NCI-H69 (cell line): Measurements from ENCODE around the gene F13A1.
"Not testable (repeated sequence)": the region's sequence is repeated elsewhere in the genome, so short reads cannot be mapped to it uniquely, and the experiment has no call there.

Experiments used
- DNase-seq: peaks from one replicate; lab custom pipeline; 2025; lab: John Stamatoyannopoulos, UW

F13A1 gene

DNA sequence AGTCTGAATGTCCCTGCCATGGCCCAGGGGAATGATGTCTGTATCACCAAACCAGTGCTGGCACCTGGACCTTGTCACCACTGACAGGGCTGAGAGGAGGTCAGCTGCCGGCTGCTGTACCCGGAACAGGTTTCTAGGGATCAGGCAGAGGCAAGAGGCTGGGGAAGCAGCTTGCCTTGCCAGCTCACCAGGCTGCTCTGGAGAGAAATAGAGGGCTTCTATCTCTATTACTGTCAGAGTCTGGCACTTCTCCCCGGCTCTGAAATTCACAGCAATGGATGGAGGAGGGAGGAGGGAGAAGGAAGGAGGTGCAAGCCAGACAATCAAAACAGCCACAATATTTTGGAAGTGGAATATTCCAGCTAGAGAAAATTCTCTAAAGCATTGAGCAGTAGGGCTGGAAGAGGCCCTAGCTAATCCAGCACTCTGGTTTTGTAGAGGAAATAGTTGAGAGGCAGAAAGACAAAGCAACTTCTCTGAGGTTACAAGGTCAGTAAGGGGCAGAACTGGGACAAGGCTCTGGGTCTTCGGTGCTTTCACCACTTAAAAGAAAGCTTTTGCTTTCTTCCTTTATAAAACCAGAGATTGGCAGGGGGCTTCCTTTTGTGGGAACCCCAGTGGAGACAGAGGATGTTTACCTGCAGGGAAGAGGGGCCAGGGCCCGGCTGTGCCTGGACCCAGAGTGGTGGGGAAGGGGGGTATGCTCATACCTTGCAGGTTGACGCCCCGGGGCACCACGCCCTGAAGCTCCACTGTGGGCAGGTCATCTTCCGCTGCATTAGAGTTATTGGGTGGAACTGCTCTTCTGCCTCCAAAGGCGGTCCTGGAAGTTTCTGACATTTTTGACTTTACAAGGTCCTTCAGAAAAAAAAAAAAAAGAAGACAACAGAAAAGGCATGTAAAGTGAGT is 2.4 kb downstream of the F13A1 start:
- no peak for DNase-seq

DNA sequence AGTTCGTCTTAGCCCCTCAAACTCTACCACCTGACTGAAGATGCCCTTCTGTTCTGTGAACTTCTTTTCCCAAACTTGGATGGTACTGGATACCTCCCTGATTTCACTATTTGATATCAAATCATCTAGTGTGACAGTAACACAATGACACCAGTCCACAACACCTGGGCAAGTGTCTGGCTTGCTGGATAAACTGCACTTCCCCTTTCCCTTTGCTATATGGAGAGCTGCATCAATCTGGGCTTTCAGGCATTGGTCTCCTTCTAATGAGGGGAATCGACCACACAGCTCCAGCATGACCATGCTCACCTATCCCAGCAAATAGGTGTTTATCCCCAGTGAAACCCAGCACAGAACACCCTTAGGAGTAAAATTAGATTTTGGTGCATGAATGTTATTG is 3.1 kb downstream of the F13A1 start:
- no peak for DNase-seq

DNA sequence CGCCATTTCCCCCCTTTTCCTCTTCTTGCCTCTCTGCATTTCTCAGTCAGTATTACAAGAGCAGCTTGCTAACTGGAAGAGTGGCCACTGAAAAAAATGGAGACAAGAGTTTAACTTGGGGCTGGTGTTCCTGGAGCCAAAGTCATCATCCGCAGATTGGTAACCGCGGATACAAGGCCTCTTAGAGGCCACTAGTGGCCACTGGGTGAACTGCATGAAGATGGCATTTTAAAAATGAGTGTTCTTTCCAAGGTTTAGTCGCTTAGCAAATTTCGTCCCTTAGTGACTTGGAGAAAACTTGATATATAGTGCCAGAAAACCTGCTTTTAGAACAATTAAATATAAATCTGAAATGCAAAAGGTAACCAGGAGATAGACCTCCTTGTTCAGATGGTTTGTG is 4.8 kb downstream of the F13A1 start:
- DNase-seq, result peak; percentile 40

DNA sequence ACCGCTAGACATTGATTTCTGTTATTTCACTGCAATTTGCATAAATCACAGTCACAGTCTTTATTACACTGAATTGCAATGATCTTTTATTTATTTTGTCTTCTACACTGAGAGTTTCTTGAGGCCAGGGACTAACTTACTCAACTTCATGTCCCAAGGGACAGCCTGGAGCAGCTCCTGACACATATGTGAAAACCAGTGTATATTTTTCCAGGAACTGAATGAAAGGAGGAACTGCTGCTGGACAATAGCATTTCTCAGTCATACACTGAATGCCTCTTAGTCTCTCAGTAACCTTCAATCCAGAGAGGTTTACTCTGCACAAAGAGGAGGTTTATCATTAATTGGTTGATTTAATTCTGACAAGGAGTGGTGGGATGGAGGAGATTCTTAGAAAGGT is 5.9 kb downstream of the F13A1 start:
- DNase-seq, result no peak

DNA sequence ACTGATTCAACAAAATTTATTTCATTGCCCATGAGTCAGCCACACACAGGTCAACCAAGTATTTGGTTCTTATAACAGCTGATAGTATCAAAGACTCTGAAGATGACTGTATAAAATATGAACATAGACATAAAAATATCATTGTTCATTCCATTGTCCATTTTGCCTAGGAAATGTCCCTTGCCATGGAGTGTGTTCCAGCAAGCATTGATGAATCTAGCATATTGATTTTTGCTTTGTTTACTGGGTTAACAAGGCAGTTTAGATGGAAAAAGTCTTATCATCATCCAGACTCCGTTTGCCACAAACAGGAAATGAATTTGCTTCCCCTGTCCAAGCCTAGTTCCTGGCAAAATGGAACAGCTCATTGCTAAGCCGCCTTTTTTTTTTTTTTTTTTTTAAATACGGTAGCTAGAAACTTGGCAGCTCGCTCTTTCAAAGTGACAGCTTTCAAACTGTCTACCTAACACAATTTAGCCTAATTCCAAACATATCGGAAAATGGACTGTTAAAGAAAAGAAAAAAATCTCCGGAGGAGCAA is 7.5 kb downstream of the F13A1 start:
- no peak for DNase-seq

DNA sequence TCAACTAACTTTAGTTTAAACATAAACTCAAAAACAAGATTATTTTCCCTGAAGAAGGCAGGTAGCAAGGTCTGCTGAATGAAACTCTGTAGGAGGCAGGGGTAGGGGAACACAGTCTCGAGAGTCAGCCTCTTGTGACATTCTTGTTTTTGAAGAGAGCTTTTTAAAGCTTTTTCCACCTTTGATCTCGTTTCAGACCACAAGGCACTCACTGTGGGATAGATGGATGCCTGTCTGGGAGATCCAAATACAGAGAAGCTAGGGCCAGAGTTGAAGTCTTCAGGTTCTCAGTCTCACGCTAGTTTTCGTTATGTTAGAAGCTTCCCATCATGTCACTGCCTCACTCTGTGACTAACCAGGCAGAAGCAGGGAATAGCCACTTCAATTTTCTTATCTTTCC is 14.9 kb downstream of the F13A1 start:
- no peak for DNase-seq

DNA sequence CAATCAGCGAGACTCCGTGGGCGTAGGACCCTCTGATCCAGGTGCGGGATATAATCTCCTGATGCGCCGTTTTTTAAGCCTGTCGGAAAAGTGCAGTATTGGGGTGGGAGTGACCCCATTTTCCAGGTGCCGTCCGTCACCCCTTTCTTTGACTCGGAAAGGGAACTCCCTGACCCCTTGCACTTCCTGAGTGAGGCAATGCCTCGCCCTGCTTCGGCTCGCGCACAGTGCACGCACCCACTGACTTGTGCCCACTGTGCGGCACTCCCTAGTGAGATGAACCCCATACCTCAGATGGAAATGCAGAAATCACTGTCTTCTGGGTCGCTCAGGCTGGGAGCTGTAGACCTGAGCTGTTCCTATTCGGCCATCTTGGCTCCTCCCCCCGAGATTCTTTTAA is 20.1 kb downstream of the F13A1 start:
- DNase-seq, result not testable (repeated sequence)

DNA sequence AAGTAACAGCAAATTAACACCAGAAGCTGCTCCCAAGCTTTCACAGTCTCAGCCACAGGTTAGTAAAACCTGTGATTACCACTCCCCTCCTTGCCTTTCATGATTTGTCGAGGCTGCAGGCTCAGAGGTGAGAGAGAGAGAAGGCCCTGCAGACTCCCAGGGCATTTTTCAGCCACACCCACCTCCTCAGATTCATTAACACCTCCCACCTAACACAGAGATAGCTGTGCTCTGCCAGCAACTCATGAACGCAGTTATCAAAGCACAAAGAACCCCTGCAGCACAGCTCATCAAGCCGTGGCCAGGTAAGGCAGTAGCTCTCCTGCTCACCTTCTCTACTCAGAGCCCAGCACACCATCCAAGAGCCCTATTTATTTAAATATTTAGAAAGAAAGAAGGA is 27.1 kb downstream of the F13A1 start:
- no peak for DNase-seq

DNA sequence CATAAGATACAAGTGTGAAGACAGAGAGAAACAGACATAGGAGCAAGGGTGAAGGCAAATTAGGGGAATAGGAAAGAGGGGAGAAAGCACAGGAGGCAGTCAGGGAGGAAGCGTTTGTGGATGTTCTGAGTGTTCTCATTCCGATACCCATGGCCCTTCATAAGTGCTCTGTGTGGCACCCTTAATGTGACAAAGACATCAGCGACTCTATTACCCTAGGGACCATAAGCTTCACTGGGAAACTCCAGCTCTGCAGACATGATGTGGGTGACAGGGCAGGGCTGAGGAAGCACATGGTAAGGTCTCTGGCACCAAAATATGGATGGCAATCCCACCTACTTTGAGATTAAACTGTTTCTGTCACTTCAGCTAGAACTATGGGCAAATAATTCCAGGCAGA is 33.0 kb downstream of the F13A1 start:
- DNase-seq, result no peak

DNA sequence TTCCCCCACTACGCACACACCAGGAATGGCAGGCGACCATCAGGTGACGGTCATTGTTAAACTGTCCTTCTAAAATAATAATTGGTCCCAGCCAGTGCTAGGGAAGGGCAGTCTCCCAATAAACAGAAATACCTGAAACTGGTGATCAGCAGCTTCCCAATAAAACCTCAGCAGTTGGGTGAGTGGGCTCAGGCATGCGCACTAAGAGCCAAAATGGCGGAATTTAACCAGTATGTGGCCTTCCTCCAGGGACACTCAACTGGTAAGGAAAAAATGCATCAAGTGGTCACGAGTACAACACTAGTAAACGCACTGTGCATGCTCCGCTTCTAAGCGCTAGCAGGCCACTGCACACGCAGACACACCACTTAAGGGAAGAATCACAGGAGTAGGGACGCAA is 34.8 kb downstream of the F13A1 start:
- DNase-seq, result no peak

DNA sequence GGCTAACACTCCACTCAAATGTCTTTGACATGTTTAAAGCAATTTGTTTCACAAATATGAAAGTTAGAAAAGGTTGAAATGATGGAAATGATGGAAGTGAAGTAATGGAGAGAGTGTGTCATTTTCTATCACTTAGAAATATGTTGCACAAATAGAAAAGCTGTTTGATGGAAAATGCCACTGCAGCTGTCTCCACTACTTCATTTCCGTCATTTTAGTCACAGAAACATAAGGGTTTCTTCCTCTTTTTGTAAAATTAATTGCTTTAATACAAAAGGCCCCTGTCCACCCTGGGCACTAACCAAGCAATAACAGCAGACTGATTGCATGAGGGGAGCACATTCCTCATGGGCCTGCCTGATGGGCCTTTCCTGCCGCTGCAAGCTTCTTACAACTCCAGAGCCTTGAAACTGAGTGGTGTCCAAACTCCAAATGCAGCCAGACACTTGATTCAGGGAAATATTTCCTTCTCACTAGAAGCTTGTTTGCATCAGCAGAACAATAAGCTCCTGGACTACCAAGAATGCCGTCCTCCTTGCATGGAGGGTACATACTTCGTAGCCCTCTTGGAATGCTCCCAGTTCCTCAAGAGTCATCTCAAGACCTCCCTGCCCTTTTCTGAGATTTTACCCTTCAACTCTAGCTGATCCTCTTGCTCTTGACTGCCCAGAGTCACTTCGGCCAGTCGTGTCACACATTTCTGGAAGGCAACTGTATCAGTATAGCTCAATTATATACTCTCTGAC is 36.1 kb downstream of the F13A1 start:
- no peak for DNase-seq

DNA sequence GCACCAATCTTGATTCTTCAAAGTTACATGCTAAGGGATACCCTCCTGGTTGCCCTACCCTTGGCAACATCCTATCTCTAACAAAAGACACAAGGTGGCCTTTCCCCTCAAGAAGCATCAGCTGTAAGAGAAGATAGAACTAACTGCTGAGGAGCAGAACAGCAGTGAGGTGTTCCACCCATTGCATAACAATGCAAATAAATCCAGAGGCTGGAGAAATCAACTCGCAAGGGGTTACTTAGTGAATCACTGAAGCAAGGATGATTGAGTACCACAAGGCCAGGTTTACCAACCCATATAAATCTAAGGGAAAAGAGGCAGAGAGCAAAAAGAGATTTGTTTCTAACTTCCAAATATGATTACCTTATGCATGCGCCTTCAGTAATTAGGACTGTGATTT is 36.7 kb downstream of the F13A1 start:
- DNase-seq, result no peak

DNA sequence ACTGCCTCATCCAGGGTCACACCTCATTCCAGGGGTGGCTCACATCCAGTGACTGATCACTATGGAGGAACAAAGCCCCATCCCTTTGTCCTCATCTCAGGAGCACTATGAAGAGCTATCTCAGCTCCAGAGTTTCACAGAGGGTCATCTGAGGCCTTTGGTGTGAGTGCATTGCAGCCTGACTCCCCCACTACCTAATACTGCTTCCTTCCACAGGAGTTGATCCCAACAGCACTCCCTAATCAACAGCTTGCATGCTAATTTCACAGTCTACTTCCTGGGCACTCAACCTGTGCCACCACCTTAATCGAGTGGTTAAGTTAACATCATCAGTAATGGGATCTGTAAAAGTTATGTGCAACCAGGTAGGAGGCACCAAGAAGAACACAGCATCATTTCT is 37.7 kb downstream of the F13A1 start:
- DNase-seq, result no peak

DNA sequence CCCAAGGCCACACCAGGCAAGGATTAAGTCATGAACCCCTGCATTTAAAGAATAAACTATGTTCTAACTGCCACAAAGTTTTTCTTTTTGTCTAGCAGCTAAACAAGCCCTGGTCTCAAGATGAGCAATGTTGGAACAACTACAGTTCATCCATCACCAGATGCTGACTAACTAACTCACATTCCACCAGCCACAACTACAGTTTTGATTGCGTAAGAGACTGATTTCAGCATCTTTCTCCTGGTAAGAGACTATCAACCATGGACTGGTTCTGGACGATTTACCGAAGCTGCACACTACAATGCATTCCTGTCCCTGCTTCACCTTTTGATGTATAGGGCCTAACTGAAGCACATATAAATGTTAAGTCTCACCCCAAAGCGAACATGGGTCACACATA is 43.0 kb downstream of the F13A1 start:
- DNase-seq, result no peak

DNA sequence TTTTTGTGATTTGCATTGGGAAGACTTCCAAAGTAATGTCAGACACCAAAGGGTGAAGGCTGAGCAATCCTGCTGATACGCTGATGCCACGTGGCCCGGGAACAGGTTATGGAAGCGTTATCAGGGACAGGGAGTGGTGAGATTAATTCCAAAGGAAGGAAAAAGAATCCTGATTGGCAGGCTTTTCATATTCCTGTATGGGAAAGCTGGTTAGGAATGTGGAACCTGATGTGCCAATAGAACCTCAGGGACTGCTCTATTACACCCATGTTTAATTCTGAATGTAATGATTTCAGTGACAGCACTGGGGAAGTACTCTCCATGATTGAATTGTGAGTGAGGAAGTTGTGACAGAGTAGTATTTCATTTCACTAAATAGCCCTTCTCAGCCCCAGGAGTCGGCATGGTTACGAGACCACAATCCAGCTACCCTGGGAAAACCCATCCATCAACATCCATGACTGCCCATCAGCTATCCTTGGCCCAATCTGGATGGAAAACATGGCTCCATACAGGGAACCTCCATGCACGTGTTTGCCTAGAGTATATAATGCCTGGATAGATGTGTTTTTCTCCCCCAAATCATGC is 49.4 kb downstream of the F13A1 start:
- DNase-seq, result no peak

DNA sequence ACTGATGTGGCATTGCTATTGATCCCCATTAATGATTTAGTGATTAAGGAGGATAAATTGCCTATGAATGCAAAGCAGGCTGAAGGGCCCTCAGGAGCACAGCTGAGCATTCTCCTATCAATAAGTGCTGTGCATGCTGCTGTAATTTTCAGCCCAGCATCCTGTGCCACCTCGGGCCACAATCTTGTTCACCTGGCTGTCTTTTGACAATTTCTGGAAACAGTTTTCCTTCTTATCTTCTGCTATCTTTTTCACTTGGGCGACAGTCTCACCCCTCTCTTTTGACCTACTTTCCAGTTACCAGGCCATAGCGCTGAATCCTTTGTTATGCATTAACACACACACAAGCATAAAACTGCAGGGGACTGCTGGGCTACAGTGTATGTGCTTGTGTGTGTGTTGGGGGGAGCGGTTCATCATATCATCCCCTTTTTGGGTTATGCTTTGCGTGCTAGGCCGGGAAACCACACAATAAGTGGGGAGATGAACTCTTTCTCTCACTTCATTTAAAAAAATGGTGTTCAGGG is 60.2 kb downstream of the F13A1 start:
- DNase-seq, result no peak

DNA sequence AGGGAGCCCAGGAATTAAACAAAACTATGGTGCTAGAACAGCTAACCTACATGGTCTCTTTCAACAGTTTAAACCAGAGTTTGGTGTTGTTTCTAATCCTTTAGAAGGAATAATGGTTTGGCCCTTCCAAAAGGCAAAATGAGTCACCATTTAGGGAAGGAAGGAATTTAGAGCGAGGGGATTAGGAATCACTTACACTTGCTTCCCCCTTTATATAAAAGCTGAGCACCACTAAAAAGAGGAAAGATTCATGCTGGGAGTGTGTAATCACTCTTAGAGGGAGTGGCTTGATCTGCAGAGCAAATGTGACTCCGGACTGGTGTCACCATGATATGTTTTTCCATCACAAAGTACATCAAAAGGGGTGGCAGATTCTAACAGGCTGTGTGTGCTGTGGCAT is 63.6 kb downstream of the F13A1 start:
- DNase-seq, result no peak

DNA sequence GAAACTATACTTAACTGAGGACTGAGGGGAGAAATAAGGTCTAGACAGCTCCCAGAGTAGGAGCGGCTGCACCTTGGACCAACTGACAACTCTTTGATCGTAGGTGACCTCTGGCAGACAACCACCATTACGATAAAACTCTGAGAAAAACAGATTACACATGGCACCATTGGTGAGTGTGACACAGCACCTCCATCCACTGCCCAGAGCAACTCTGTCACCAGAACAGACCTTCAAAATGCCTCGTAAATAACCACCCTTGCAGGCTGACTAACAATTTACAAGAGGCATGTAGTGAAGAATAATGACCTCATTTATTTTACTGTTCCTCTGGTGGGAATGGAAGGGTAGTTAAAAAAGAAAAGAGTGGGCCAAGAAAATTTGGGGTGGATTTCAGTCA is 64.2 kb downstream of the F13A1 start:
- DNase-seq, result no peak

DNA sequence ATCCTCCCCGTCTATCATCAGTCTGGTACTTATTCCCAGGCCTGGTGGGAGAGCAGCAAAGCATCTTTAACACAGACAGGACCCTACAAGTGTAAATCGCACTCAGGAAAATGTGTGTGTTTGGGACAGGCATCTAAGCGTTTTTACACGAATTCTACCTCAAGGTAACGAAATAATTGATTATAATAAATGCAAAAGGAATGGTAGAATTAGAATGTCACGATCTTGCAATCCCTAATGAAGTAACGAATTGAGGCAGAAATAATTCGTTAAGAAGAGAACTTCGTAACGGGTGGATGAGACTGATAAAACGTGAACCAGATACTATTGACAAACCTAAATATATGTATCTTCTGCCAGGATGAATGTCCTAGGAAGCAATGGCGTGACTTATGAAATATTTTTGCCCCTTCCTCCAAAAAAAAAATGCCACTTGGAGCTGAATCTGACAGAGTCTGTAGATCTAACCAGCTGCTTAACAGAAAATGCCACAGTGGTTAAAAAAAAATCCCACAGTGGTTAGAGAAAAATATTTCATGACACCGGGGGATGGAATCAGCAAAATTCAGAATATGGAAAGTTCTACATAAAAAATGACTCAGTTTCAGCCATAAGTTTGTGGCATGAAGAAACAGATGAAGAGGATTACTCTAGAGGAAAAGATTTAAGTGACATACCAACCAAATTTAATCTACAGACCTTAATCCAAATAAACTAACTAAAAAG is 68.7 kb downstream of the F13A1 start:
- DNase-seq, result no peak

DNA sequence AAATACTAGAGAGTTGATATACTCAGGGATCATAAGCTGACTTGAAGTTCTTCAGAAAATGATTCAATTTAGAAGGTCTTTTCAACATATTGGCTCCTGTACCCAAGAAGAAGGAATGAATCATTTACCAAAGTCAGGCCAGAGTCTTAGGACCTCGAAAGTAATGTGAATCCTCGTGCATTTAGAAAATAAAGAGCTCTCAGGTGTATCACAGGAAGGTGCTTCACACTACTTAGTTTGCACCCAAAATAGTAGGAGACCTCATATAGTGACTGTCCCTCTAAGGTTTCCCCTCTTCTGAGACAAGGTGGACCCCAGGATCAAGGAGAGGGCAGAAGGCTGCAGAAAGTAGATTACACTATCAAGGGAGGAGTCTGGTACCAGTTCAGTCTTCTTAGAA is 71.8 kb downstream of the F13A1 start:
- DNase-seq, result no peak

DNA sequence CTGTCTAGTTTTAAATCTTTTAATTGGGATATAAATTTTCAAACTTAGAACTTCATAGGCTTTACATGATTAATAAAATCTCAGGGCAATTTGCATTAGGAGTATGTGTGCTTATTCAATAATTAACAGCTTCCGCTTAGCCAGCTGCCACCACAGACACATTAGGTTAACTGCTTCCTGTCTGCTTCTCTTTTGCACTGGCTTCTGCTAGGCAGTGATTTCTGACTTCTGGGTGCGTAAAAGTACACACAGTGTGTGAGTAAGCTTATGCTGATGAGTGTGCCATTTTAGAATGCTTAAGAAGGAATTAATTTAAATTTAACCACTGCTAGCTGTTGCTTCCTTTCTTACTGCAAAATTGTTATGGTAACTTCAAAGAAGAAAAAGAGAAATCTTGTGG is 73.9 kb downstream of the F13A1 start:
- no peak for DNase-seq

DNA sequence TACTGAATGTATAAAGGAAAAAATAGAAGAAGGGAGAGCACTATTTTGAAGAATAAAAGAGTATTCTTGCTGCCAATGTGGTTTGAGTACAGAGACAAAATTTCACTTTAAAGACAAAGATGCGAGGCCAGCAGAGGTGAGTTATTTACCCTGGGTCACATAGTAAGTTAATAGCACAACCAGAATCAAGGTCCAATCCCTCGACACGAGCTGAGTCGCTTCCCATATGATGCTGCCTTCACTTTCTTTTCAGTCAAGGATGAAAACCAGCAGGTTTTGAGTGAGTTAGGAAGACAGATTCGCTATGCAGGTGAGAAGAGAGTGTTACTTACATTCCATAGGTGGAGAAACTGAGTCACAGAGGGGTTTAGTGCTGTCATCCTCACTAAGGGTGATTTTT is 75.8 kb downstream of the F13A1 start:
- no peak for DNase-seq
